ENCODE results near the gene HPS1.

DNA sequence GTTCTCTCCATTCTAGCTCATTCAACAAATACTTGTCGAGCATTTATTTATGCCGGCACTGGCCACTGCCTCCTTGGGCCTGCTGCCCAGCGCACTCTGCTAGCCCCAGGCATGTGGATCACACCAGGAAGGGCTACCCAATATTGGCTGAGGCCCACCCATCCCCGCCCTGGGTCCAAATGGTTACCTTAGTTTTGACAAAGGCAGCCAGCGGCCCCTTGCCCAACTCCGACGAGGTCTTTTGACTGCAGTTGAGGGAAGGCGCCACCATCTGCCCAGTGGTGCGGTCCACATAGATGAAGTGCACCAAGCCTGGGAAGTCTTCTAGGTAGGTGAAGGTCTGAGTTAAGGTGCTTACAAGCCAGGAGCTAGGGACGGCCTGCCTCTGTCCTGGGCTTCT lies 24.6 kb downstream of the HPS1 start:
- TF ChIP-seq GATA2 (IDR thresholded peaks at IDR 0.05; ENCODE audit: low read depth, low read length) (no peak), GATA3 (IDR thresholded peaks at IDR 0.05; ENCODE audit: low read depth, low read length) (no peak)
